Measurements from ENCODE around the gene STK32B. TPM values are rescaled to one million over a fixed set of nuclear protein-coding genes. Genes with fewer than 3 reads are reported as not detected.
A peak's percentile ranks its signal among the peaks of the same experiment; 100 is the strongest.
"Not testable (repeated sequence)": the region's sequence is repeated elsewhere in the genome, so short reads cannot be mapped to it uniquely, and the experiment has no call there.

STK32B gene
- total RNA-seq, 1 experiment from 2014 or later: 1.1 TPM

DNA sequence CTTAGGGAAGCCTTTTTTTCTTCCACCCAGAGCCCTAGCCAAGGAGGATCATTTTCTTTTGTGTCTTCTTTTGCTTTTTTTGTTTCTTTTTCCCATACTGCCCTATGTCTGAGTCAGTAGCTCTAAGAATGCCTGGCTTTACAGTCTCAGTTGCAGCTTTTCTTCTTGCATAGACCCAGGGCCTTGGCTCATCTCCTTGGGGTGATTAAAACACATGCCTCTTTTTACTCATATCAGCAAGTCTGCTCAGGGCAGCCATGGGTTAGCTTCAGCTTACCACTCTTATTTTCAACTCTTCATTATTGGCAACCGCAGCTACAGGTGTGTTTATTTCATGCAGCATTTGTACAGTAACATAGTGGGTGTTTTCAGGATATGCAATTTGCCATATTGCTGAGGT, 196.5 kb downstream of the STK32B start:
- DNase-seq (no peak), ATAC-seq (no peak)
- H3K9me3 ChIP-seq (ENCODE audit: low read length): no peaks in the 10 kb centered on the region
- H3K27me3 ChIP-seq (ENCODE audit: low read length): no peaks in the 10 kb centered on the region
- no TSS peak for BruUV-seq (replicated peaks)
- H3K36me3 ChIP-seq (ENCODE audit: low read depth, low read length): no peaks in the 10 kb centered on the region
- ChIA-PET CTCF (no interaction called here), POLR2A (ENCODE audit: unreplicated experiment) (no interaction called here)
- H3K4me2 ChIP-seq (ENCODE audit: low read length): no peak overlapping the region
- no peaks in the 10 kb centered on the region for H3K79me2 ChIP-seq (ENCODE audit: low read length)
- TF ChIP-seq EZH2 (IDR thresholded peaks at IDR 0.05; ENCODE audit: low read length, unreplicated experiment) (no peak), EZH2phosphoT487 (IDR thresholded peaks at IDR 0.05; ENCODE audit: borderline replicate concordance, low read length) (no peak)
- TF ChIP-seq, protein P1, sequence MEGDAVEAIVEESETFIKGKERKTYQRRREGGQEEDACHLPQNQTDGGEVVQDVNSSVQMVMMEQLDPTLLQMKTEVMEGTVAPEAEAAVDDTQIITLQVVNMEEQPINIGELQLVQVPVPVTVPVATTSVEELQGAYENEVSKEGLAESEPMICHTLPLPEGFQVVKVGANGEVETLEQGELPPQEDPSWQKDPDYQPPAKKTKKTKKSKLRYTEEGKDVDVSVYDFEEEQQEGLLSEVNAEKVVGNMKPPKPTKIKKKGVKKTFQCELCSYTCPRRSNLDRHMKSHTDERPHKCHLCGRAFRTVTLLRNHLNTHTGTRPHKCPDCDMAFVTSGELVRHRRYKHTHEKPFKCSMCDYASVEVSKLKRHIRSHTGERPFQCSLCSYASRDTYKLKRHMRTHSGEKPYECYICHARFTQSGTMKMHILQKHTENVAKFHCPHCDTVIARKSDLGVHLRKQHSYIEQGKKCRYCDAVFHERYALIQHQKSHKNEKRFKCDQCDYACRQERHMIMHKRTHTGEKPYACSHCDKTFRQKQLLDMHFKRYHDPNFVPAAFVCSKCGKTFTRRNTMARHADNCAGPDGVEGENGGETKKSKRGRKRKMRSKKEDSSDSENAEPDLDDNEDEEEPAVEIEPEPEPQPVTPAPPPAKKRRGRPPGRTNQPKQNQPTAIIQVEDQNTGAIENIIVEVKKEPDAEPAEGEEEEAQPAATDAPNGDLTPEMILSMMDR (conservative IDR thresholded peaks at IDR 0.05; ENCODE audit: low read depth, low read length): no peak
- H3F3A ChIP-seq (ENCODE audit: low read length, unreplicated experiment): no peaks in the 10 kb centered on the region
- H3K9me2 ChIP-seq (replicated peaks; ENCODE audit: low read length): no peaks in the 10 kb centered on the region
- no peaks in the 10 kb centered on the region for H4K20me1 ChIP-seq (ENCODE audit: low read length)
- no peak overlapping the region for H2AFZ ChIP-seq (ENCODE audit: low read length)
- no peak overlapping the region for H3K27ac ChIP-seq (ENCODE audit: low read length)
- no peak overlapping the region for H3K4me3 ChIP-seq (ENCODE audit: low read length)
- intact Hi-C loops (cut with micrococcal nuclease): no loop called here
- no peak overlapping the region for H3K9ac ChIP-seq (ENCODE audit: low read length)
- no peaks in the 10 kb centered on the region for H3K4me1 ChIP-seq (ENCODE audit: insufficient read depth, low read length)

GRCh38 chr4:5249727-5250126, 198.4 kb downstream of the STK32B start:
- Histone ChIP-seq H3K79me2 (ENCODE audit: low read length) (no peaks in the 10 kb centered on the region), H2AFZ (ENCODE audit: low read length) (no peak overlapping the region), H3F3A (ENCODE audit: low read length, unreplicated experiment) (no peaks in the 10 kb centered on the region), H3K27ac (ENCODE audit: low read length) (no peak overlapping the region), H3K9me2 (replicated peaks; ENCODE audit: low read length) (no peaks in the 10 kb centered on the region), H3K9me3 (ENCODE audit: low read length) (no peaks in the 10 kb centered on the region), H4K20me1 (ENCODE audit: low read length) (no peaks in the 10 kb centered on the region), H3K27me3 (ENCODE audit: low read length) (no peaks in the 10 kb centered on the region), H3K9ac (ENCODE audit: low read length) (no peak overlapping the region), H3K36me3 (ENCODE audit: low read depth, low read length) (no peaks in the 10 kb centered on the region), H3K4me1 (ENCODE audit: insufficient read depth, low read length) (no peaks in the 10 kb centered on the region), H3K4me3 (ENCODE audit: low read length) (no peak overlapping the region), H3K4me2 (ENCODE audit: low read length) (no peak overlapping the region)
- TF ChIP-seq, protein P1 (conservative IDR thresholded peaks at IDR 0.05; ENCODE audit: low read depth, low read length): 0 out of 2 replicates have a peak, but pooled peaks have one; percentile 22
- TF ChIP-seq EZH2phosphoT487 (IDR thresholded peaks at IDR 0.05; ENCODE audit: borderline replicate concordance, low read length): no peak
- POLR2A ChIA-PET (ENCODE audit: unreplicated experiment): no interaction called here
- ATAC-seq (no peak), DNase-seq (no peak)
- CTCF ChIA-PET: no interaction called here
- no TSS peak for BruUV-seq (replicated peaks)
- intact Hi-C loops (cut with micrococcal nuclease): no loop called here

DNA sequence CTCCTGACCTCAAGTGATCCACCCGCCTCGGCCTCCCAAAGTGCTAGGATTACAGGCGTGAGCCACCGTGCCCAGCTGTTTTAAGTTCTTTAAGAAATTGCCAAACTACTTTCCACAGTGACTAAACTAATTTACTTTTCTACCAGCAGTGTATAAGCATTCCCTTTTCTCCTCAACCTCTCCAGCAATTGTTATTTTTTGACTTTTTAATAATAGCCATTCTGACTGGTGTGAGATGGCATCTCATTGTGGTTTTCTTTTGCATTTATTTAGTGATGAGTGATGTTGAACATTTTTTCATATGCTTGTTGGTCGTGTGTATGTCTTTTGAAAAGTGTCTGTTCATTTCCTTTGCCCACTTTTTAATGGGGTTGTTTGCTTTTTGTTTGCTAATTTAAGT, 199.3 kb downstream of the STK32B start:
- H3K4me2 ChIP-seq (ENCODE audit: low read length); POLR2A ChIA-PET (ENCODE audit: unreplicated experiment); CTCF ChIA-PET; H3K27ac ChIP-seq (ENCODE audit: low read length); H3K4me1 ChIP-seq (ENCODE audit: insufficient read depth, low read length); H3K36me3 ChIP-seq (ENCODE audit: low read depth, low read length); H3K9me3 ChIP-seq (ENCODE audit: low read length); H4K20me1 ChIP-seq (ENCODE audit: low read length); H3K9me2 ChIP-seq (replicated peaks; ENCODE audit: low read length); H3F3A ChIP-seq (ENCODE audit: low read length, unreplicated experiment); BruUV-seq (replicated peaks); H2AFZ ChIP-seq (ENCODE audit: low read length); ATAC-seq; DNase-seq; H3K27me3 ChIP-seq (ENCODE audit: low read length); H3K4me3 ChIP-seq (ENCODE audit: low read length); intact Hi-C loops (cut with micrococcal nuclease); H3K79me2 ChIP-seq (ENCODE audit: low read length); H3K9ac ChIP-seq (ENCODE audit: low read length): not testable (repeated sequence)
